ENCODE measurements around the gene PMPCA. TPM values are rescaled to one million over a fixed set of nuclear protein-coding genes. Genes with fewer than 3 reads are reported as not detected.

PMPCA gene
- total and polyA plus RNA-seq, 11 donors = 61.5 to 81.8 (median 73.6) TPM

DNA sequence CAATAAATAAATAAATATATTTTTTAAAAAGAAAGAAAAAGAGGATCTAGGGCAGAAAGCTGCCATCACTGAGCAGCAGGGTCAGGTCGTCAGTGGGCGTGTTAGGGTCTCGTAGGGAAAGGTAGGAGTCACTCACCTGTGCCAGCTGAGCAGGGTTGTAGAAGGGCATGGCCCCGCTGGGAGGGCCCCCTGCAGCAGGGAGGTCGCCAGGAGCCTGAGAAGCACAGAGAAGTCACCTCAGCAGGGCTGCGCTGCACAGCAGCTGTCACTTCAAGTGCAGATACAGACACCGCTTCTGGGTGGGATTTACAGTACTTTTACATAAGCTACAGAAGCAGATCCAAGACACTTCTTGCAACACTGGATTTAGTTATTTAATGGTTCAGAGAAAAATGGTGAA lies 33.2 kb downstream of the PMPCA start:
- H3K36me3 ChIP-seq = peaks cover 4 to 84% (median 78%) of the 10 kb centered on the region in 9 donors
- H3K9me3 ChIP-seq = no peaks in the 10 kb centered on the region
- H3K4me3 ChIP-seq = no peak overlapping the region
- DNase-seq = no peak
- no peak for ATAC-seq
- H3K27ac ChIP-seq = no peak overlapping the region
- intact Hi-C loops (cut with DNase I) = no loop called here
- TF ChIP-seq, protein P1, sequence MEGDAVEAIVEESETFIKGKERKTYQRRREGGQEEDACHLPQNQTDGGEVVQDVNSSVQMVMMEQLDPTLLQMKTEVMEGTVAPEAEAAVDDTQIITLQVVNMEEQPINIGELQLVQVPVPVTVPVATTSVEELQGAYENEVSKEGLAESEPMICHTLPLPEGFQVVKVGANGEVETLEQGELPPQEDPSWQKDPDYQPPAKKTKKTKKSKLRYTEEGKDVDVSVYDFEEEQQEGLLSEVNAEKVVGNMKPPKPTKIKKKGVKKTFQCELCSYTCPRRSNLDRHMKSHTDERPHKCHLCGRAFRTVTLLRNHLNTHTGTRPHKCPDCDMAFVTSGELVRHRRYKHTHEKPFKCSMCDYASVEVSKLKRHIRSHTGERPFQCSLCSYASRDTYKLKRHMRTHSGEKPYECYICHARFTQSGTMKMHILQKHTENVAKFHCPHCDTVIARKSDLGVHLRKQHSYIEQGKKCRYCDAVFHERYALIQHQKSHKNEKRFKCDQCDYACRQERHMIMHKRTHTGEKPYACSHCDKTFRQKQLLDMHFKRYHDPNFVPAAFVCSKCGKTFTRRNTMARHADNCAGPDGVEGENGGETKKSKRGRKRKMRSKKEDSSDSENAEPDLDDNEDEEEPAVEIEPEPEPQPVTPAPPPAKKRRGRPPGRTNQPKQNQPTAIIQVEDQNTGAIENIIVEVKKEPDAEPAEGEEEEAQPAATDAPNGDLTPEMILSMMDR (IDR thresholded peaks at IDR 0.05) = no peak
- TF ChIP-seq POLR2A (IDR thresholded peaks at IDR 0.05) = no peak
- H3K4me1 ChIP-seq = peaks cover 0 to 16% (median 7%) of the 10 kb centered on the region in 12 donors
- 95 to 96% (median 96%) methylated on average over 7 of the region's 7 CpGs for WGBS, 4 donors
- no peaks in the 10 kb centered on the region for H3K27me3 ChIP-seq

DNA sequence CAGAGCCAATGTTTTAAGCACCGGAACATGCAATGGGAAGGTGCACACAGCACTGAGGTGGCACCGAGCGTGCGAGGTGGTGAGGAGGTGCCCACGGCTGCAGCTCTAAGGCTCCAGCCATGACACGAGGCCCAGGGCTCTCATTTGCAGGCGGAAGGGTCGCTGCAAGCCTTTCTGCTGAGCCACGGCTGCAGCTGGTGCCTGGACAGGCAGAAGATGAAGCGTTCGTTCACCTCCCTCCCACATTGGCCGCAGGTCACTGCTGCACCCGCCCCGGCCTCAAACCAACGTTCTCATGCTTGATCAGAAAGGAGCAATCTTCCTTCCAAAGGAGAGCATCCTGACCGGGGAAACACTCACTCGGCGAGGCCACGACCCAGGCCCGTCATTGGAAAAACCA lies 33.6 kb downstream of the PMPCA start:
- Histone ChIP-seq H3K27me3 (no peaks in the 10 kb centered on the region), H3K4me1 (peaks cover 0 to 12% (median 7%) of the 10 kb centered on the region in 12 donors), H3K27ac (no peak overlapping the region), H3K9me3 (no peaks in the 10 kb centered on the region), H3K36me3 (peaks cover 4 to 88% (median 82%) of the 10 kb centered on the region in 9 donors), H3K4me3 (no peak overlapping the region)
- intact Hi-C loops (cut with DNase I) = no loop called here
- WGBS, 4 donors = 90 to 94% (median 91%) methylated on average over 17 to 20 of the region's 20 CpGs
- no peak for DNase-seq
- ATAC-seq = no peak
- TF ChIP-seq POLR2A (IDR thresholded peaks at IDR 0.05) = no peak
- TF ChIP-seq, protein P1 (IDR thresholded peaks at IDR 0.05) = no peak

DNA sequence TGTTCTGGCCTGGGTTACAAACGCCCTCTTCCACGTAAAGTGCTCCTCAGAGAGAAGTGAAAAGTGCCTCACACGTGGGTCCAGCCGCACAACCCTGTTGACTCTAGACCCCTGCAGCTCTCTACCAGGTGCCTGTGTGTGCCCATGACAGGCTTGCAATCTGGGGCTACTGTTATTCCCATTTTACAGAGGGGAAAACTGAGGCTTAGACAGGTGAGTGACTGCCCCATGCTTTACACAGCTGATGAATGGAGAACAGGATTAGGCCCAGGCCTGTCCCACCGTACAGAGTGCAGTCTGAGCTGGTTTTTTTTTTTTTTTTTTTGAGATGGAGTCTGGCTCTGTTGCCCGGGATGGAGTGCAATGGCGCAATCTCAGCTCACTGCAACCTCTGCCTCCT lies 35.3 kb downstream of the PMPCA start:
- H3K4me1 ChIP-seq = peaks cover 0 to 3% (median 0%) of the 10 kb centered on the region in 12 donors
- peaks cover 8 to 100% (median 96%) of the 10 kb centered on the region in 9 donors for H3K36me3 ChIP-seq
- H3K4me3 ChIP-seq = no peak overlapping the region
- WGBS, 4 donors = 87 to 94% (median 90%) methylated on average over 7 of the region's 7 CpGs
- DNase-seq (no peak), ATAC-seq (no peak)
- H3K27ac ChIP-seq = no peak overlapping the region
- no peaks in the 10 kb centered on the region for H3K27me3 ChIP-seq
- H3K9me3 ChIP-seq = no peaks in the 10 kb centered on the region
- intact Hi-C loops (cut with DNase I) = no loop called here
- TF ChIP-seq, protein P1 (IDR thresholded peaks at IDR 0.05) = no peak
- no peak for TF ChIP-seq POLR2A (IDR thresholded peaks at IDR 0.05)

DNA sequence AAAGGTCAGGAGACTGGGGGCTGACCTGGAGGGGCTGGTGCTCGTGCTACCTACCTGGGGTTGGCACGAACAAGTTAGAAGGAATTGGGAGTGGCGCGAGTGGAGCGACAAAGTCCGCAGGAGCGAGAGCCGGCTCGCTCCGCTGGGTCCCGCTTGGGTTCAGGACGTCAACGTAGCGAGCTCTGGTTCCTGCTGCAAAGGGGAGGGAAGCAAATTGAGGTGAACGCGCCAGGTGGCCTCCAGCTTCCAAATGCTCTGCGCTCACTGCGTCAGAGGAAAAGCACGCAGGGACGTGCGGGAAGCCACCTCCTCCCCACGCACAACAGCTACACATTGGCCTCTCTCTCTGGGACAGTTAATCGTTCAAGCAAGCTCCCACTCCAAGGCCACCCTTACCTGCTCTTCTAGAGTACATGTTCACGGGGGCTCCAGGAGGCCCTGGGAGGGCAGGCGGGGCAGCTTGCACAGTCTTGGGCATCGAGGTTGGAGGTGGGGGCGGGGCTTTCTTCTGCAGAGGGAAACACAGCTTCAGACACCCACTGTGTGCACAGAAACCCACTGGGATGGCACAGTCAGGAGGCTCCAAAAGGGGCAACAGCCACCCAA lies 36.8 kb downstream of the PMPCA start:
- ATAC-seq = no peak
- TF ChIP-seq POLR2A (IDR thresholded peaks at IDR 0.05) = no peak
- TF ChIP-seq, protein P1 (IDR thresholded peaks at IDR 0.05) = no peak

More for the DNA sequence above, 36.8 kb downstream of the PMPCA start:
- Histone ChIP-seq H3K4me3 (no peak overlapping the region), H3K4me1 (peaks cover 0 to 4% (median 0%) of the 10 kb centered on the region in 12 donors), H3K27ac (no peak overlapping the region), H3K27me3 (no peaks in the 10 kb centered on the region), H3K9me3 (no peaks in the 10 kb centered on the region), H3K36me3 (peaks cover 8 to 99% (median 95%) of the 10 kb centered on the region in 9 donors)
- 92 to 96% (median 94%) methylated on average over 24 to 27 of the region's 27 CpGs for WGBS, 4 donors
- DNase-seq = no peak
- intact Hi-C loops (cut with DNase I) = no loop called here
